Bronchial epithelial cell (primary cell): ENCODE data around the gene AGTR1. TPM values are rescaled to one million over a fixed set of nuclear protein-coding genes. Genes with fewer than 3 reads are reported as not detected.

Experiments used
- DNase-seq: peaks from one replicate; pipeline ENCODE4 v3.0.0-alpha.2; 2010; ENCODE audit warnings: low read depth
- FAIRE-seq: peaks from 2 replicates; lab custom pipeline; 2011; peaks lifted over from hg19 to GRCh38; lab: Jason Lieb, UNC
- H3K27me3 ChIP-seq: 2 replicates; pipeline ENCODE4 v1.5.1; 2011; ENCODE audit warnings: low read length; ENCODE audit not compliant: control insufficient read depth, insufficient read depth
- H3K36me3 ChIP-seq: 2 replicates; pipeline ENCODE4 v1.5.1; 2011; ENCODE audit warnings: low read length; ENCODE audit not compliant: control insufficient read depth, insufficient read depth
- H3K4me3 ChIP-seq: 2 replicates; pipeline ENCODE4 v1.5.1; 2011; ENCODE audit warnings: mild to moderate bottlenecking, low read depth, low read length, control low read depth
- total RNA-seq: library from RNA; depleted of rRNA; stranded (reverse); fragments of >200 nt; gene quantifications from 2 replicates; pipeline ENCODE4 v1.2.1, GENCODE V29; 2014
- TF ChIP-seq, protein P1 (sequence below): IDR thresholded peaks from 2 replicates; pipeline ENCODE4 v1.5.1; 2011; ENCODE audit warnings: mild to moderate bottlenecking, moderate library complexity, low read length, control low read depth, inconsistent platforms; ENCODE audit not compliant: insufficient read depth, severe bottlenecking

Gene AGTR1
- total RNA-seq, 1 donor from 2014 or later: not detected

DNA sequence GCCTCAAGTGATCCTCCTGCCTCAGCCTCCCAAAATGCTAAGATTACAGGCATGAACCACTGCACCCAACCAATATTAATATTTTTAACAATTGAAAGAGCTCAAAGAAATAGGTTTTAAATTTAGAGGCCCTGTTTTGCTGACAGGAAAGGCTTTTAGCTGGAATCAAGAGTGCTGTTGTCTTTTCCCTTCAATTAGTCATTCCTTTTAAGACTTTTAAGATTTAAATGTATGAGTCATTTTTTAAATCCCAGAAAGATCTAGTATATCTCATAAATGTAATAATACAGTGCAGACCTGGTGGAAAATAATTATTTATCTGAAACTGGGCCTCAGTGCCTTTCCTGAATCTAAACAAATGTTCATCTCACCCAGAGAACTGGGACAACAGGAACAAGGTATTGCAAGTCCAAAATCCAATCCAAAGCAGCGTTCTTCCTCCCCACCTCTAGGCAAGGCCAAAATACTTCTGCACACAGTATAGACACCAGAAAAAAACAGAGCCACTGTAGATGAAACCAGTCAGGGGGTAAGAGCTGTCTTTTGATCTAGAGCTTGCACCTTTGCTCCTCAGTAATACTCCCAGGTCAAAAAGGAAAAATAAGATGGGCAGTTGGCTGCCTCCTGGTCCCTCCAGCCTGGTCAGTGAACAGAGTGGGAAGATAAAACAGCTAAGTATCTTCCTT, 14.4 kb downstream of the AGTR1 start:
- H3K36me3 ChIP-seq: no peaks in the 10 kb centered on the region
- TF ChIP-seq, protein P1, sequence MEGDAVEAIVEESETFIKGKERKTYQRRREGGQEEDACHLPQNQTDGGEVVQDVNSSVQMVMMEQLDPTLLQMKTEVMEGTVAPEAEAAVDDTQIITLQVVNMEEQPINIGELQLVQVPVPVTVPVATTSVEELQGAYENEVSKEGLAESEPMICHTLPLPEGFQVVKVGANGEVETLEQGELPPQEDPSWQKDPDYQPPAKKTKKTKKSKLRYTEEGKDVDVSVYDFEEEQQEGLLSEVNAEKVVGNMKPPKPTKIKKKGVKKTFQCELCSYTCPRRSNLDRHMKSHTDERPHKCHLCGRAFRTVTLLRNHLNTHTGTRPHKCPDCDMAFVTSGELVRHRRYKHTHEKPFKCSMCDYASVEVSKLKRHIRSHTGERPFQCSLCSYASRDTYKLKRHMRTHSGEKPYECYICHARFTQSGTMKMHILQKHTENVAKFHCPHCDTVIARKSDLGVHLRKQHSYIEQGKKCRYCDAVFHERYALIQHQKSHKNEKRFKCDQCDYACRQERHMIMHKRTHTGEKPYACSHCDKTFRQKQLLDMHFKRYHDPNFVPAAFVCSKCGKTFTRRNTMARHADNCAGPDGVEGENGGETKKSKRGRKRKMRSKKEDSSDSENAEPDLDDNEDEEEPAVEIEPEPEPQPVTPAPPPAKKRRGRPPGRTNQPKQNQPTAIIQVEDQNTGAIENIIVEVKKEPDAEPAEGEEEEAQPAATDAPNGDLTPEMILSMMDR: no peak
- FAIRE-seq (no peak), DNase-seq (peak; percentile 11)
- no peaks in the 10 kb centered on the region for H3K27me3 ChIP-seq
- no peak overlapping the region for H3K4me3 ChIP-seq

DNA sequence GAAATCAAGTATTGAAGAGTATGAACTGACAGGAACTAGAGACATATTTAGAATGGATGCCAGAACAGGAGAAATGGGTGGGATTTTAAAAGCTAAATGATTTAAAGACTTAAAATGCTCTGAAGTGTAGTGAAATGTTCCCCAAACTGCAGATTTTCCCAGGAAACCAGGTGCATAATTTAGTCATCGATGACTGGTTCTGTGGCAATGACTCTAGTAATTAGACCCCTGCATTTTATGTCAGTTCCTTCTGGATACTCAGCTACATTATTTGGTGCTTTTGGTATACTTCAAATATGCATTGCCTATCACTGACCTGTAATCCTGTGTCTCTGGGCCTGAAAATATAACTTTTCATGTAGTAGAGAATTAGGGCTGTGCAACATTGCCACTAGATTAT, 16.8 kb downstream of the AGTR1 start:
- H3K4me3 ChIP-seq: no peak overlapping the region
- H3K36me3 ChIP-seq: no peaks in the 10 kb centered on the region
- DNase-seq: no peak
- H3K27me3 ChIP-seq: no peaks in the 10 kb centered on the region
- TF ChIP-seq, protein P1: no peak
- FAIRE-seq: no peak

DNA sequence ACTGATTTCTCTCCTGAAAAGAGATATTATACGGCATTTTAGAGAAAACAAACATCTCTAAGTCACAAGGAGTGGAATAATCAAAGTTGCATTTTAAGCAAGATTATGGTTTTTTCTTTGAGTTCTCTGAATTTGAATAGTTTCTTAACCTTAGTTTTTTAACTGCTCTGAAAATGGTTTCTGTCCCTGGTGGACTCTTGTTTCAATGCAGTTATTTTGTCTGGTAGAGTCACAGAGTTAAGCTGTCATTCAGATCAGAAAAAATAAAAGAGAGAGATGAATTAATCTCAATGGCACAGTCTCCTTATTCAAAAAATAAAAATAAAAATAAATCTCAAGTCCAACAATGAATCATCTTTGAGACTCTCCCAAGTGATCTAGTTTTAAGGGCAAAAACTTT, 19.0 kb downstream of the AGTR1 start:
- no peak overlapping the region for H3K4me3 ChIP-seq
- FAIRE-seq: no peak
- H3K36me3 ChIP-seq: no peaks in the 10 kb centered on the region
- no peaks in the 10 kb centered on the region for H3K27me3 ChIP-seq
- TF ChIP-seq, protein P1: no peak
- DNase-seq: no peak

DNA sequence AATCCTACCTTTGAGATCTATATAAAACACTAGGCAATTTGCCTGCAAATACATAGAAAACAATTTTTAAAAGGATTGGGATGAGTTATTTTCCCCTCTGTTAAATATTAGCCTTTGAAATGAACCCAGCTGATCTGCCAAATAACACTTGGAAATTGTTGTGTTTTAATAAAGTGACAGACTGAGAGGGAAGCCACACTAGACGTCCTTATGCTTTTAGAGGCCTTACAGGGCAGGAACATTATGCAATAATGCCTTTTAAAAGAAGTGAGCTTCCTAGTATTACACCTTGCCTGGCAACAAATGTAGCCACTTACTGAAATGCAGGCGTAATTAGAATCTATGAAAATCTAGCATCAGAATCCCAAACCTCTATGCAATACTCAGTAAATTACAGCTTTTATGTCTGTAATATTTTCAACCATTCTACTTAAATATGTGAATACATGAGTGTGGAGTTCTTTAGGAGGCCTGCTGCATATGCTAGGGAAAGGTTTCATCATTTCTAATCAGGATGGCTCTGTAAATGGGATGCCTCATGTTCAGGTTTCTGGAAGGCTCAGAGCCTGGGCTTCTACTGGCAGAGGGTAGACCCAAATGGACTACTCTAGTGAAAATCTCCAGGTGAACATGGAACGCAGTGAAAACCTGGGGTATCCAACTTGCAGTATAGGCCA, 20.3 kb downstream of the AGTR1 start:
- Histone ChIP-seq H3K4me3 (no peak overlapping the region), H3K27me3 (no peaks in the 10 kb centered on the region), H3K36me3 (no peaks in the 10 kb centered on the region)
- DNase-seq (no peak), FAIRE-seq (no peak)
- TF ChIP-seq, protein P1: no peak

DNA sequence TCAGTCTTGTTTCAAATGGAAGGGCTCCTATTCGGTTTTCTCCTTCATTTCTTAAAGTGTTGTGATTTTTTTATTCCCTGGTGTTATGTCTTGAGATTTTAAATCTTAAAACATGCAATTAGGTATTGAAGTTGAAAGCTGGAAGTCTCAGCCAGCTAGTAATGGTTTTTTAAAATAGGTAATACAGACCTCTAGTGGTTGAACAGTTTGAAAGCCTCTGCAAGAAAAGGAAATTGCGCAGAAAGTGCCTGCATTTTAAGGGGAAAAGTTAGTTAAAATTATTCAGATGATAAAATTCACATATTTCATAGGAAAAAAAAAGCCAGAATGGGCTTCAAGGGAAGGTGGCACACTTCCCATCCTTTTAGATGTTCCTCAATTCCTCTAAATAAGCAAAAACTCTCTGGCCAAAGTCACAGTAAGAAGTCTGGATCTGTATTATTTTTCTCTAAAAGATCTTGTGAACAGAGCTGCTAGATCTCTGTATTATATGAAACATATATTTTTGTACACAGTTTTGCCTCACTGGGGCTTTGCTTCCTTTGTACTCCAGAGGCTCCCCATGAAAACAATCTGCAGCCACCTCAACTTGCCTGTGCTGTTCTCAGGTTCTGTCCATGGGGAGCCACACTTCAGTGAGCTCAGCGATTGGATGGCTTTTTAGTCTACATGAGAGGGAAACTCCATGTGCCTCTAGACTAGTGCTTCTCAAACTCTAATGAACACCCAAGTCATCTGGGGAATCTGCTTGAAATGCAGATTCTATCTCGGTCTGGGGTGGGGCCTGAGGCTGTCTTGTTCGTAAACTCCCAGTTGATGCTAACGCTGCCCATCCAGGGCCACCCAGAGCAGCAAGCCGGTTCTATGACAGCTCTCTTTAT, 21.5 kb downstream of the AGTR1 start:
- no peaks in the 10 kb centered on the region for H3K36me3 ChIP-seq
- DNase-seq (peak; percentile 22), FAIRE-seq (no peak)
- H3K27me3 ChIP-seq: no peaks in the 10 kb centered on the region
- no peak overlapping the region for H3K4me3 ChIP-seq
- TF ChIP-seq, protein P1: peak; percentile 17
